PC-9 (cell line): ENCODE results near the gene ACER3. TPM values are rescaled to one million over a fixed set of nuclear protein-coding genes. Genes with fewer than 3 reads are reported as not detected.

Experiments used
- BruUV-seq: library from RNA; stranded (reverse); fragments of 400-500 nt; replicated peaks from 2 replicates; lab custom pipeline; 2021; lab: Mats Ljungman, UMichigan
- CTCF ChIA-PET: fragments of 300-600 bp; sonication (Branson Sonifier 250); formaldehyde crosslinking; loops from one replicate; lab custom pipeline; 2022; ENCODE audit warnings: antibody characterized with exemption; lab: Charles Lee
- POLR2A ChIA-PET: fragments of 300-600 bp; sonication (Branson Sonifier 250); formaldehyde crosslinking; loops from one replicate; lab custom pipeline; 2022; ENCODE audit warnings: antibody characterized with exemption; ENCODE audit not compliant: unreplicated experiment; lab: Charles Lee
- DNase-seq, 2 experiments: peaks; one replicate each; pipeline versions ENCODE4 v3.0.0 to v3.0.0-alpha.2; 2015 to 2022; ENCODE audit warnings: mixed read lengths in 1 of 2
- H2AFZ ChIP-seq: fragments of 200-600 bp; sonication (generic); 2 replicates; pipeline ENCODE4 v1.8.1; 2017; ENCODE audit warnings: antibody characterized with exemption
- H3F3A ChIP-seq: fragments of 200-600 bp; sonication (generic); 2 replicates; pipeline ENCODE4 v1.8.1; 2017; ENCODE audit warnings: antibody characterized with exemption, mild to moderate bottlenecking, low read depth; ENCODE audit not compliant: insufficient read depth
- H3K27ac ChIP-seq: fragments of 200-600 bp; sonication (generic); 2 replicates; pipeline ENCODE4 v1.6.1; 2016; ENCODE audit warnings: mixed run types
- H3K27me3 ChIP-seq: fragments of 200-600 bp; sonication (generic); 2 replicates; pipeline ENCODE4 v1.6.1; 2016; ENCODE audit warnings: low read depth, mixed run types; ENCODE audit not compliant: insufficient read depth
- H3K36me3 ChIP-seq: fragments of 200-600 bp; sonication (generic); 2 replicates; pipeline ENCODE4 v1.6.1; 2016; ENCODE audit warnings: low read depth, mixed run types
- H3K4me1 ChIP-seq: fragments of 200-600 bp; sonication (generic); replicated peaks from 2 replicates; pipeline ENCODE4 v1.6.1; 2016; ENCODE audit warnings: mixed run types; ENCODE audit not compliant: insufficient read depth
- H3K4me2 ChIP-seq: fragments of 200-600 bp; sonication (generic); 2 replicates; pipeline ENCODE4 v1.6.1; 2017; ENCODE audit warnings: mixed run types
- H3K4me3 ChIP-seq: fragments of 200-600 bp; sonication (generic); 2 replicates; pipeline ENCODE4 v1.6.1; 2016; ENCODE audit warnings: mixed run types
- H3K79me2 ChIP-seq: fragments of 200-600 bp; sonication (generic); 2 replicates; pipeline ENCODE4 v1.6.1; 2017; ENCODE audit warnings: low read depth, mixed run types
- H3K9me2 ChIP-seq: fragments of 200-600 bp; sonication (generic); 2 replicates; pipeline ENCODE4 v1.8.1; 2017; ENCODE audit warnings: mild to moderate bottlenecking; ENCODE audit not compliant: insufficient read depth
- H3K9me3 ChIP-seq: fragments of 200-600 bp; sonication (generic); 2 replicates; pipeline ENCODE4 v1.8.1; 2016; ENCODE audit warnings: low read depth; ENCODE audit not compliant: insufficient read depth
- H4K20me1 ChIP-seq: fragments of 200-600 bp; sonication (generic); 2 replicates; pipeline ENCODE4 v1.8.1; 2017; ENCODE audit not compliant: insufficient read depth
- CTCF ChIP-seq: fragments of 200-600 bp; sonication (generic); conservative IDR thresholded peaks from 2 replicates; pipeline ENCODE4 v1.6.1; 2017; ENCODE audit warnings: mixed run types, antibody characterized with exemption, mild to moderate bottlenecking, moderate library complexity
- EZH2 ChIP-seq: fragments of 200-600 bp; sonication (generic); IDR thresholded peaks from 2 replicates; pipeline ENCODE4 v1.8.0; 2017; ENCODE audit warnings: antibody characterized with exemption, low read depth
- intact Hi-C: fragments of 100-400 bp; cut with micrococcal nuclease; formaldehyde crosslinking; loops from one replicate; pipeline ENCODE4 v1.10.0; 2022; ENCODE audit not compliant: unreplicated experiment
- total RNA-seq: library from RNA; stranded (reverse); gene quantifications from 2 replicates; pipeline ENCODE4 v1.2.3, GENCODE V29; 2021

Gene ACER3
- total RNA-seq, 1 experiment from 2014 or later, result 21.3 TPM

- no peaks in the 10 kb centered on the region for H4K20me1 ChIP-seq
- no peaks in the 10 kb centered on the region for H3K79me2 ChIP-seq
- peaks cover 21% of the 10 kb centered on the region; the same call in 1 of the 2 replicates for H3F3A ChIP-seq
- ChIA-PET POLR2A (no interaction called here), CTCF (interaction anchor here (0.6 to 1.7 kb wide), 5 partner anchors 9 to 274 kb away, joined by 3 to 17 read pairs (median 4); no protein-coding TSS in a partner anchor)
- TF ChIP-seq EZH2, result no peak
- TF ChIP-seq CTCF, result no peak
- DNase-seq, result no peak
- H2AFZ ChIP-seq, result no peak overlapping the region
- no peaks in the 10 kb centered on the region for H3K36me3 ChIP-seq
- H3K9me3 ChIP-seq, result no peaks in the 10 kb centered on the region
- H3K4me1 ChIP-seq, result peaks cover 50% of the 10 kb centered on the region
- H3K4me3 ChIP-seq, result no peak overlapping the region
- no peaks in the 10 kb centered on the region for H3K9me2 ChIP-seq
- no TSS peak for BruUV-seq
- intact Hi-C loops, result loop anchor here (1.0 kb wide), 1 partner anchor 26 kb away; no protein-coding TSS in a partner anchor
- H3K27ac ChIP-seq, result peak overlapping the region; percentile 31; the same call in 1 of the 2 replicates
- no peaks in the 10 kb centered on the region for H3K27me3 ChIP-seq
- H3K4me2 ChIP-seq, result peak overlapping the region; percentile 62
These were observed 212.2 kb downstream of the ACER3 start for GRCh38 chr11:77072851-77073327.

GRCh38 chr11:77073328-77074001 lies 212.7 kb downstream of the ACER3 start:
- DNase-seq, result peak; percentile 75 to 83
- Histone ChIP-seq H3K9me2 (no peaks in the 10 kb centered on the region), H3F3A (peaks cover 21% of the 10 kb centered on the region; the same call in 1 of the 2 replicates), H3K27ac (peak overlapping the region; percentile 31), H4K20me1 (no peaks in the 10 kb centered on the region), H3K36me3 (no peaks in the 10 kb centered on the region), H3K79me2 (no peaks in the 10 kb centered on the region), H3K4me2 (peak overlapping the region; percentile 62), H3K27me3 (no peaks in the 10 kb centered on the region), H3K4me1 (peaks cover 50% of the 10 kb centered on the region), H2AFZ (no peak overlapping the region; the same call in 1 of the 2 replicates), H3K4me3 (no peak overlapping the region), H3K9me3 (peaks cover 4% of the 10 kb centered on the region; the same call in 1 of the 2 replicates)
- BruUV-seq, result no TSS peak
- intact Hi-C loops, result loop anchor here (1.0 kb wide), 2 partner anchors 15 to 26 kb away; no protein-coding TSS in a partner anchor
- POLR2A ChIA-PET, result no interaction called here
- CTCF ChIA-PET, result interaction anchor here (0.6 to 1.7 kb wide), 8 partner anchors 9 to 274 kb away, joined by 3 to 17 read pairs (median 4); no protein-coding TSS in a partner anchor
- TF ChIP-seq CTCF (no peak; the same call in 1 of the 2 replicates), EZH2 (no peak)

GRCh38 chr11:77074205-77074604 lies 213.5 kb downstream of the ACER3 start:
- ChIA-PET POLR2A (no interaction called here), CTCF (interaction anchor here (1.0 to 1.7 kb wide), 3 partner anchors 17 to 27 kb away, joined by 4 to 17 read pairs (median 5); no protein-coding TSS in a partner anchor)
- no peaks in the 10 kb centered on the region for H4K20me1 ChIP-seq
- peak in 1 of 2 experiments; percentile 48 for DNase-seq
- H3K4me3 ChIP-seq, result no peak overlapping the region
- H3K4me2 ChIP-seq, result peak overlapping the region; percentile 62
- no peaks in the 10 kb centered on the region for H3K27me3 ChIP-seq
- no TSS peak for BruUV-seq
- intact Hi-C loops, result loop anchor here (1.0 kb wide), 1 partner anchor 14 kb away; no protein-coding TSS in a partner anchor
- H3K27ac ChIP-seq, result no peak overlapping the region
- peaks cover 50% of the 10 kb centered on the region for H3K4me1 ChIP-seq
- H3K9me2 ChIP-seq, result no peaks in the 10 kb centered on the region
- peaks cover 4% of the 10 kb centered on the region; the same call in 1 of the 2 replicates for H3K9me3 ChIP-seq
- no peaks in the 10 kb centered on the region for H3K79me2 ChIP-seq
- H3K36me3 ChIP-seq, result no peaks in the 10 kb centered on the region
- H2AFZ ChIP-seq, result no peak overlapping the region
- peaks cover 21% of the 10 kb centered on the region; the same call in 1 of the 2 replicates for H3F3A ChIP-seq
- TF ChIP-seq EZH2 (no peak), CTCF (no peak)
